CD14-positive monocyte (primary cell): ENCODE results near the gene POLG2. TPM values are rescaled to one million over a fixed set of nuclear protein-coding genes. Genes with fewer than 3 reads are reported as not detected.

Source experiments
- DNase-seq, 3 donors: peaks; one replicate each; pipeline ENCODE4 v3.0.0-alpha.2; 2011 to 2022
- H2AFZ ChIP-seq: 2 replicates; pipeline ENCODE4 v1.6.0; 2012; ENCODE audit warnings: mild to moderate bottlenecking, low read depth, low read length, inconsistent platforms; ENCODE audit not compliant: insufficient read depth, poor library complexity, severe bottlenecking
- H3K27ac ChIP-seq, 2 donors: 1 replicate in 1 of 2; 2 replicates in 1 of 2; pipeline ENCODE4 v1.5.1; 2012 to 2013; ENCODE audit warnings: low read length in 2 of 2, control low read depth in 1 of 2, inconsistent platforms in 1 of 2, low read depth in 1 of 2, mild to moderate bottlenecking in 1 of 2
- H3K27me3 ChIP-seq, 2 donors: one replicate each; pipeline versions ENCODE4 v1.6.0 to v1.6.1; 2011 to 2013; ENCODE audit warnings: low read length in 2 of 2; ENCODE audit not compliant: control insufficient read depth in 2 of 2, insufficient read depth in 2 of 2
- H3K36me3 ChIP-seq, 2 donors: replicated peaks in 1 of 2; 1 replicate in 1 of 2; 2 replicates in 1 of 2; pipeline versions ENCODE4 v1.5.1 to v1.6.1; 2012 to 2013; ENCODE audit warnings: low read length in 2 of 2, control low read depth in 1 of 2, inconsistent platforms in 1 of 2, mild to moderate bottlenecking in 1 of 2; ENCODE audit not compliant: insufficient read depth in 2 of 2, control insufficient read depth in 1 of 2
- H3K4me1 ChIP-seq, 2 donors: 1 replicate in 1 of 2; 2 replicates in 1 of 2; pipeline versions ENCODE4 v1.5.1 to v1.6.1; 2012 to 2013; ENCODE audit warnings: low read length in 2 of 2, control low read depth in 1 of 2, inconsistent platforms in 1 of 2, mild to moderate bottlenecking in 1 of 2, moderate library complexity in 1 of 2; ENCODE audit not compliant: insufficient read depth in 2 of 2, control insufficient read depth in 1 of 2
- H3K4me2 ChIP-seq: replicated peaks from 2 replicates; pipeline ENCODE3; 2012; ENCODE audit warnings: low read length, moderate library complexity, mild to moderate bottlenecking; ENCODE audit not compliant: poor library complexity, severe bottlenecking; ENCODE audit errors: extremely low read depth
- H3K4me3 ChIP-seq, 3 experiments: fragments of 200-600 bp in 1 of 3; sonication (generic) in 1 of 3; replicated peaks in 1 of 3; 1 replicate in 2 of 3; 2 replicates in 1 of 3; pipeline ENCODE4 v1.5.1; 2011 to 2013; ENCODE audit warnings: low read length in 3 of 3, mild to moderate bottlenecking in 3 of 3, control low read depth in 2 of 3, low read depth in 2 of 3, inconsistent platforms in 1 of 3, moderate library complexity in 1 of 3
- H3K79me2 ChIP-seq: 2 replicates; pipeline ENCODE4 v1.6.0; 2012; ENCODE audit warnings: mild to moderate bottlenecking, control low read depth, inconsistent platforms, low read length, moderate library complexity; ENCODE audit not compliant: insufficient read depth
- H3K9ac ChIP-seq: 2 replicates; pipeline ENCODE4 v1.6.0; 2017; ENCODE audit warnings: low read length, mild to moderate bottlenecking; ENCODE audit not compliant: insufficient read depth, poor library complexity, severe bottlenecking
- H3K9me3 ChIP-seq, 2 donors: replicated peaks in 1 of 2; 1 replicate in 1 of 2; 2 replicates in 1 of 2; pipeline versions ENCODE4 v1.5.1 to v1.6.1; 2012 to 2013; ENCODE audit warnings: low read length in 2 of 2, control low read depth in 1 of 2; ENCODE audit not compliant: control insufficient read depth in 1 of 2, insufficient read depth in 1 of 2
- H4K20me1 ChIP-seq: 2 replicates; pipeline ENCODE4 v1.6.0; 2012; ENCODE audit warnings: mild to moderate bottlenecking, low read length, control low read depth, moderate library complexity; ENCODE audit not compliant: insufficient read depth
- H3K27ac Mint-ChIP-seq, 7 donors: one replicate each; pipeline ENCODE4 v1.8.0; 2020; ENCODE audit warnings: mild to moderate bottlenecking in 7 of 7, mixed read lengths in 7 of 7, moderate library complexity in 6 of 7, inconsistent platforms in 2 of 7
- H3K27me3 Mint-ChIP-seq, 3 donors: one replicate each; pipeline ENCODE4 v1.8.0; 2021 to 2022; ENCODE audit warnings: low read depth in 3 of 3, mild to moderate bottlenecking in 3 of 3, mixed read lengths in 3 of 3, moderate library complexity in 3 of 3, inconsistent platforms in 1 of 3
- H3K36me3 Mint-ChIP-seq, 2 donors: one replicate each; pipeline ENCODE4 v1.8.0; 2020; ENCODE audit warnings: mixed read lengths in 2 of 2, inconsistent platforms in 1 of 2, mild to moderate bottlenecking in 1 of 2
- H3K4me1 Mint-ChIP-seq: one replicate; pipeline ENCODE4 v1.8.0; 2020; ENCODE audit warnings: mild to moderate bottlenecking, mixed read lengths
- H3K4me3 Mint-ChIP-seq, 2 donors: one replicate each; pipeline ENCODE4 v1.8.0; 2020; ENCODE audit warnings: mild to moderate bottlenecking in 2 of 2, mixed read lengths in 2 of 2, moderate library complexity in 1 of 2
- H3K9me3 Mint-ChIP-seq, 7 donors: one replicate each; pipeline ENCODE4 v1.8.0; 2020 to 2022; ENCODE audit warnings: mixed read lengths in 7 of 7, mild to moderate bottlenecking in 6 of 7, moderate library complexity in 6 of 7, inconsistent platforms in 2 of 7
- WGBS: methylation state at CpG from one replicate; pipeline ENCODE4 v1.1.5; 2013; ENCODE audit warnings: missing lambda C conversion rate; ENCODE audit not compliant: insufficient coverage; 5-methylcytosine and 5-hydroxymethylcytosine counted together
- intact Hi-C, 2 donors: fragments of 100-400 bp; cut with micrococcal nuclease; formaldehyde crosslinking; loops; one replicate each; pipeline versions ENCODE4 v1.15.0 to v1.15.1; 2023
- polyA plus RNA-seq, 3 donors: library from polyadenylated mRNA; depleted of rRNA in 1 of 3; unstranded in 2 of 3; stranded (reverse) in 1 of 3; fragments of 300-500 nt in 2 of 3; fragments of >200 nt in 1 of 3; fragmentation: Illumina TruSeq in 2 of 3; gene quantifications; 1 replicate in 2 of 3; 2 replicates in 1 of 3; pipeline ENCODE4 v1.2.3, GENCODE V29; 2012 to 2021
- TF ChIP-seq, protein P1 (sequence below): fragments of 200-600 bp; IDR thresholded peaks from one replicate; pipeline ENCODE4 v1.8.0; 2022; ENCODE audit warnings: antibody characterized with exemption, mild to moderate bottlenecking

The POLG2 gene
- polyA plus RNA-seq, 3 donors: 0.85 to 15.8 (median 1.7) TPM

- no peak overlapping the region for H3K27ac Mint-ChIP-seq
- H3K27me3 ChIP-seq: no peaks in the 10 kb centered on the region
- no peak overlapping the region for H3K27ac ChIP-seq
- peaks cover 2% of the 10 kb centered on the region for H3K79me2 ChIP-seq
- H3K4me3 Mint-ChIP-seq: no peak overlapping the region
- no peaks in the 10 kb centered on the region for H3K9me3 Mint-ChIP-seq
- peaks cover 74 to 100% of the 10 kb centered on the region in 2 donors for H3K36me3 ChIP-seq
- DNase-seq: no peak
- no peaks in the 10 kb centered on the region for H3K9me3 ChIP-seq
- H3K9ac ChIP-seq: no peak overlapping the region
- WGBS: 100% methylated on average over 3 of the region's 6 CpGs
- TF ChIP-seq, protein P1, sequence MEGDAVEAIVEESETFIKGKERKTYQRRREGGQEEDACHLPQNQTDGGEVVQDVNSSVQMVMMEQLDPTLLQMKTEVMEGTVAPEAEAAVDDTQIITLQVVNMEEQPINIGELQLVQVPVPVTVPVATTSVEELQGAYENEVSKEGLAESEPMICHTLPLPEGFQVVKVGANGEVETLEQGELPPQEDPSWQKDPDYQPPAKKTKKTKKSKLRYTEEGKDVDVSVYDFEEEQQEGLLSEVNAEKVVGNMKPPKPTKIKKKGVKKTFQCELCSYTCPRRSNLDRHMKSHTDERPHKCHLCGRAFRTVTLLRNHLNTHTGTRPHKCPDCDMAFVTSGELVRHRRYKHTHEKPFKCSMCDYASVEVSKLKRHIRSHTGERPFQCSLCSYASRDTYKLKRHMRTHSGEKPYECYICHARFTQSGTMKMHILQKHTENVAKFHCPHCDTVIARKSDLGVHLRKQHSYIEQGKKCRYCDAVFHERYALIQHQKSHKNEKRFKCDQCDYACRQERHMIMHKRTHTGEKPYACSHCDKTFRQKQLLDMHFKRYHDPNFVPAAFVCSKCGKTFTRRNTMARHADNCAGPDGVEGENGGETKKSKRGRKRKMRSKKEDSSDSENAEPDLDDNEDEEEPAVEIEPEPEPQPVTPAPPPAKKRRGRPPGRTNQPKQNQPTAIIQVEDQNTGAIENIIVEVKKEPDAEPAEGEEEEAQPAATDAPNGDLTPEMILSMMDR: no peak
- no peak overlapping the region for H2AFZ ChIP-seq
- no peaks in the 10 kb centered on the region for H4K20me1 ChIP-seq
- intact Hi-C loops: no loop called here
- H3K27me3 Mint-ChIP-seq: no peaks in the 10 kb centered on the region
- no peak overlapping the region for H3K4me2 ChIP-seq
- peaks cover 60 to 89% of the 10 kb centered on the region in 2 donors for H3K36me3 Mint-ChIP-seq
- H3K4me1 Mint-ChIP-seq: peaks cover 8% of the 10 kb centered on the region
- H3K4me3 ChIP-seq: no peak overlapping the region
- no peaks in the 10 kb centered on the region for H3K4me1 ChIP-seq
These were observed 22.7 kb upstream of the POLG2 start for GRCh38 chr17:64519601-64520000.

DNA sequence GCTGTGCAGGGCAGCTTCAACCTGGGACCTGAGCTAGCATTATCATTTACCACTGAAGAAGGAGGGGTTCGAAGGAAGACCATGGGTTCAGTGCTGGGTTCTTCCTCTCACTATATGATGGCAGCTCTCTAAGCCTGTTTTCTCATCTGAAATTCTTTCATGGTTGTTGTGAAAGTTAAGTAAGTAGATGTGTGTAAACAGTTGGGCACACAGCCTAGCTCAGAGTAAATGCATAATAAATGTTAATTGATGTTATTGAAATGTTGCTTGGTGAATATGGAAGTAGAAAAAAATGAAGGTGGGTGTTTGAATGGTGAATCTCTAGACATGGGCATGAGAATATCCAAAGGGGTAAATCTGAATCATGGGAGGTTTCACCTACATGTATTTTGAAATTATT is 19.0 kb upstream of the POLG2 start:
- H3K27ac Mint-ChIP-seq: no peak overlapping the region
- no peaks in the 10 kb centered on the region for H3K9me3 ChIP-seq
- no peak overlapping the region for H3K4me2 ChIP-seq
- intact Hi-C loops: no loop called here
- H3K79me2 ChIP-seq: no peaks in the 10 kb centered on the region
- peaks cover 67 to 80% of the 10 kb centered on the region in 2 donors for H3K36me3 Mint-ChIP-seq
- H3K27me3 ChIP-seq: no peaks in the 10 kb centered on the region
- DNase-seq: no peak
- no peak overlapping the region for H3K9ac ChIP-seq
- H2AFZ ChIP-seq: no peak overlapping the region
- H3K36me3 ChIP-seq: peaks cover 68 to 100% of the 10 kb centered on the region in 2 donors
- H3K4me3 ChIP-seq: no peak overlapping the region
- no peak overlapping the region for H3K4me3 Mint-ChIP-seq
- TF ChIP-seq, protein P1: no peak
- H3K27me3 Mint-ChIP-seq: no peaks in the 10 kb centered on the region
- H4K20me1 ChIP-seq: peaks cover 6% of the 10 kb centered on the region
- H3K4me1 Mint-ChIP-seq: peaks cover 8% of the 10 kb centered on the region
- no peaks in the 10 kb centered on the region for H3K9me3 Mint-ChIP-seq
- H3K4me1 ChIP-seq: no peaks in the 10 kb centered on the region
- no peak overlapping the region for H3K27ac ChIP-seq
- no CpG with 5 or more reads among the region's 1 CpG for WGBS
